H1 (cell line): ENCODE results near the gene PSIP1.

Experiments
- ASH2L ChIP-seq: fragments of 200-600, 300-600 bp; sonication (generic); IDR thresholded peaks from one replicate; pipeline ENCODE4 v1.7.1; 2017; ENCODE audit warnings: low read length
- BCL11A ChIP-seq, 2 experiments: IDR thresholded peaks; one replicate each; pipeline ENCODE4 v1.6.1; 2011; ENCODE audit warnings: low read depth in 2 of 2, low read length in 2 of 2, mild to moderate bottlenecking in 2 of 2
- CTCF ChIP-seq, 3 experiments: IDR thresholded peaks; 1 replicate in 2 of 3; 2 replicates in 1 of 3; pipeline versions ENCODE4 v1.5.1 to v1.6.1; 2011; ENCODE audit warnings: low read length in 3 of 3, mild to moderate bottlenecking in 3 of 3, inconsistent platforms in 2 of 3, low read depth in 1 of 3, moderate library complexity in 1 of 3; ENCODE audit not compliant: insufficient read depth in 1 of 3; ENCODE audit errors: control extremely low read depth in 1 of 3
- EP300 ChIP-seq, 2 experiments: IDR thresholded peaks; 1 replicate in 1 of 2; 2 replicates in 1 of 2; pipeline ENCODE4 v1.6.1; 2011 to 2012; ENCODE audit warnings: low read depth in 2 of 2, low read length in 2 of 2, mild to moderate bottlenecking in 2 of 2, borderline replicate concordance in 1 of 2, inconsistent platforms in 1 of 2, moderate library complexity in 1 of 2
- HDAC2 ChIP-seq, 2 experiments: fragments of 300-600 bp in 1 of 2; sonication (generic) in 1 of 2; IDR thresholded peaks; 2 replicates each; pipeline ENCODE4 v1.6.1; 2011 to 2012; ENCODE audit warnings: low read depth in 2 of 2, low read length in 2 of 2, mild to moderate bottlenecking in 2 of 2, moderate library complexity in 2 of 2, borderline replicate concordance in 1 of 2, inconsistent platforms in 1 of 2
- POLR2A ChIP-seq, 2 experiments: IDR thresholded peaks; 1 replicate in 1 of 2; 2 replicates in 1 of 2; pipeline ENCODE4 v1.6.1; 2011; ENCODE audit warnings: low read depth in 2 of 2, low read length in 2 of 2, mild to moderate bottlenecking in 2 of 2; ENCODE audit errors: control extremely low read depth in 1 of 2
- RFX5 ChIP-seq: IDR thresholded peaks from 2 replicates; pipeline ENCODE4 v1.6.1; 2011; ENCODE audit warnings: low read depth, low read length, improper control_type of control experiment, borderline replicate concordance
- SP1 ChIP-seq: IDR thresholded peaks from 2 replicates; pipeline ENCODE4 v1.6.1; 2011; ENCODE audit warnings: low read depth, low read length
- TAF1 ChIP-seq: IDR thresholded peaks from 2 replicates; pipeline ENCODE4 v1.6.1; 2011; ENCODE audit warnings: mild to moderate bottlenecking, low read depth, low read length

DNA sequence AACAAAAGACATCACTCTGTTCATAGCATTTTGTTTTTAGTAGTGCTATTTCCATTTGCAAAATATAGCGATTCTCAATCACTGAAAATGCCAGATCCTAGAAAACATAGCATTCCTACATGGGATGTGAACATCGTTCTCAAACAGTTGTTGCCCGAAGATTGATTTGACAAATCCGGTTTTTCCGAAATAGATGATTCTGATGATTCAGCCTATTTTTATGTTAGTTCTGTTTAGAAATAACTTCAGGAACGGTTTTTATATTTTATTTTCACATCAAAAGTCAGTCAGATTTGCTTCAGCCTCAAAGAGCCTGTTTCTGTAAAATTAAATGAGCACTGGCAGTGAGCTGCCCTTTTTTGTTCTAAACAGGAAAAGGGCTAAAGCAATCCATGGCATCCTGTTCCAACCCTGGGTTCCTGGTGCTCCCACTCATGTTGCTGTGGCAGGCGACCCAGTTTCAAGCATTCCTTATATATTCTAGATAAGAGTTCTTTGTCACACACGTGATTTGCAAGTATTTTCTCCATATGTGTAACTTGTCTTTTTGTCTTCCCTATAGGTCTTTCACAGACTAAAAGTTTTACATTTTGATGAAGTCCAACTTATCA, 14.2 kb upstream of the PSIP1 start:
- TF ChIP-seq SP1 (no peak), POLR2A (IDR thresholded peaks at IDR 0.05; ENCODE audit: control extremely low read depth in 1 of 2, low read depth in 2 of 2, low read length in 2 of 2) (no peak), CTCF (IDR thresholded peaks at IDR 0.05; ENCODE audit: control extremely low read depth in 1 of 3, insufficient read depth in 1 of 3, low read depth in 1 of 3, low read length in 3 of 3) (no peak), HDAC2 (IDR thresholded peaks at IDR 0.05; ENCODE audit: borderline replicate concordance in 1 of 2, low read depth in 2 of 2, low read length in 2 of 2) (no peak), BCL11A (IDR thresholded peaks at IDR 0.05; ENCODE audit: low read depth in 2 of 2, low read length in 2 of 2) (no peak), RFX5 (no peak), EP300 (IDR thresholded peaks at IDR 0.05; ENCODE audit: borderline replicate concordance in 1 of 2, low read depth in 2 of 2, low read length in 2 of 2) (no peak), TAF1 (no peak), ASH2L (no peak)
